HCT116 (cell line): ENCODE results near the gene TSSK6. TPM values are rescaled to one million over a fixed set of nuclear protein-coding genes. Genes with fewer than 3 reads are reported as not detected.

Source experiments
- ATF3 ChIP-seq: IDR thresholded peaks from 2 replicates; pipeline ENCODE4 v1.6.1; 2012
- CBX3 ChIP-seq: IDR thresholded peaks from 2 replicates; pipeline ENCODE4 v1.6.1; 2012; ENCODE audit warnings: low read depth
- CTCF ChIP-seq, 3 experiments: fragments of 200-600 bp in 1 of 3; sonication (generic) in 1 of 3; IDR thresholded peaks in 2 of 3; conservative IDR thresholded peaks in 1 of 3; 2 replicates each; pipeline ENCODE4 v1.5.1; 2012 to 2017; ENCODE audit warnings: low read depth in 2 of 3, low read length in 2 of 3, antibody characterized with exemption in 1 of 3, borderline replicate concordance in 1 of 3, control low read depth in 1 of 3, mild to moderate bottlenecking in 1 of 3, mixed read lengths in 1 of 3, mixed run types in 1 of 3, moderate library complexity in 1 of 3; ENCODE audit not compliant: insufficient read depth in 1 of 3
- EZH2 ChIP-seq: fragments of 200-600 bp; sonication (generic); IDR thresholded peaks from 2 replicates; pipeline ENCODE4 v1.6.1; 2017; ENCODE audit warnings: antibody characterized with exemption, mixed run types
- EZH2phosphoT487 ChIP-seq: fragments of 200-600 bp; IDR thresholded peaks from 2 replicates; pipeline ENCODE4 v1.6.1; 2018; ENCODE audit warnings: antibody characterized with exemption, borderline replicate concordance
- FOSL1 ChIP-seq: IDR thresholded peaks from 2 replicates; pipeline ENCODE4 v1.6.1; 2012; ENCODE audit warnings: low read depth
- MAX ChIP-seq: IDR thresholded peaks from 2 replicates; pipeline ENCODE4 v1.6.1; 2012
- POLR2A ChIP-seq: IDR thresholded peaks from 2 replicates; pipeline ENCODE4 v1.7.0; 2011; ENCODE audit warnings: borderline replicate concordance; ENCODE audit not compliant: insufficient read depth, insufficient read length; ENCODE audit errors: extremely low read depth
- SIN3A ChIP-seq: IDR thresholded peaks from 2 replicates; pipeline ENCODE4 v1.6.1; 2012; ENCODE audit warnings: low read depth
- SP1 ChIP-seq: IDR thresholded peaks from 2 replicates; pipeline ENCODE4 v1.6.1; 2012; ENCODE audit warnings: low read depth
- YY1 ChIP-seq: IDR thresholded peaks from 2 replicates; pipeline ENCODE4 v1.6.1; 2011; ENCODE audit warnings: low read length, low read depth, moderate library complexity, mild to moderate bottlenecking; ENCODE audit not compliant: insufficient replicate concordance; ENCODE audit errors: extremely low read depth
- ZFX ChIP-seq: fragments of 450-650 bp; IDR thresholded peaks from 2 replicates; pipeline ENCODE4 v1.6.1; 2017
- ZNF274 ChIP-seq: fragments of 200-500 bp; sonication (Bioruptor generic); IDR thresholded peaks from 2 replicates; pipeline ENCODE4 v1.6.1; 2014; ENCODE audit warnings: mild to moderate bottlenecking, low read depth, low read length, inconsistent platforms
- total RNA-seq: library from RNA; stranded (reverse); gene quantifications from one replicate; pipeline ENCODE4 v1.2.1, GENCODE V29; 2021; ENCODE audit not compliant: unreplicated experiment

Gene TSSK6
- total RNA-seq, 1 experiment from 2014 or later: 4.1 TPM

- TF ChIP-seq MAX (no peak), FOSL1 (no peak), SIN3A (no peak), CBX3 (no peak), ATF3 (no peak), ZFX (no peak), YY1 (no peak), ZNF274 (no peak), POLR2A (no peak), CTCF (IDR thresholded peaks at IDR 0.05 in 2 of 3, conservative IDR thresholded peaks at IDR 0.05 in 1 of 3; ENCODE audit: borderline replicate concordance in 1 of 3, insufficient read depth in 1 of 3, low read depth in 2 of 3, low read length in 2 of 3) (no peak), EZH2 (no peak), EZH2phosphoT487 (no peak), SP1 (no peak)
- TF ChIP-seq, all 23 proteins: peak for 0
Measured at GRCh38 chr19:19544954-19545591, 29.7 kb upstream of the TSSK6 start (continued).
